IMR-90 (cell line): ENCODE results near the gene ACSL4. TPM values are rescaled to one million over a fixed set of nuclear protein-coding genes. Genes with fewer than 3 reads are reported as not detected.

Source experiments
- ATAC-seq: fragments of 200-7000 bp; cut with Tn5 transposase; 2 replicates; pipeline ENCODE4 v1.9.1; 2020; ENCODE audit warnings: low read depth, mild to moderate bottlenecking, moderate library complexity
- BruUV-seq: library from RNA; stranded (reverse); fragments of 400-500 nt; replicated peaks from 2 replicates; lab custom pipeline; 2021; lab: Mats Ljungman, UMichigan
- CTCF ChIA-PET: fragments of 300-600 bp; formaldehyde crosslinking; extraction: SDS; loops from one replicate; lab custom pipeline; 2021; ENCODE audit warnings: antibody characterized with exemption; lab: Yijun Ruan, JAX
- POLR2A ChIA-PET: fragments of 300-600 bp; sonication (Branson Sonifier 250); formaldehyde crosslinking; loops from one replicate; lab custom pipeline; 2022; ENCODE audit warnings: antibody characterized with exemption; ENCODE audit not compliant: unreplicated experiment; lab: Charles Lee
- DNase-seq: peaks from one replicate; pipeline ENCODE4 v3.0.0; 2013
- H2AFZ ChIP-seq: replicated peaks from 2 replicates; pipeline ENCODE3; 2013; ENCODE audit warnings: low read length, mild to moderate bottlenecking; ENCODE audit not compliant: poor library complexity
- H2AK5ac ChIP-seq: 2 replicates; pipeline ENCODE4 v1.6.1; 2013; ENCODE audit warnings: low read depth, low read length, inconsistent platforms
- H2AK9ac ChIP-seq: replicated peaks from 2 replicates; pipeline ENCODE3; 2013; ENCODE audit warnings: mild to moderate bottlenecking, low read depth, low read length, moderate library complexity; ENCODE audit not compliant: poor library complexity
- H2BK120ac ChIP-seq: 2 replicates; pipeline ENCODE4 v1.6.1; 2013; ENCODE audit warnings: low read depth, low read length, inconsistent platforms
- H2BK15ac ChIP-seq: 3 replicates; pipeline ENCODE4 v1.6.1; 2013; ENCODE audit warnings: low read depth, low read length, inconsistent platforms
- H2BK20ac ChIP-seq: 2 replicates; pipeline ENCODE4 v1.6.1; 2013; ENCODE audit warnings: low read depth, mild to moderate bottlenecking, inconsistent platforms, low read length, moderate library complexity
- H2BK5ac ChIP-seq: 2 replicates; pipeline ENCODE4 v1.6.1; 2013; ENCODE audit warnings: mild to moderate bottlenecking, low read depth, low read length, inconsistent platforms; ENCODE audit not compliant: poor library complexity, severe bottlenecking
- H3K14ac ChIP-seq: replicated peaks from 2 replicates; pipeline ENCODE4 v1.6.1; 2013; ENCODE audit warnings: low read depth, low read length, inconsistent platforms
- H3K18ac ChIP-seq: 2 replicates; pipeline ENCODE4 v1.6.1; 2013; ENCODE audit warnings: low read depth, low read length, control low read depth
- H3K23ac ChIP-seq: 2 replicates; pipeline ENCODE4 v1.6.1; 2013; ENCODE audit warnings: low read depth, low read length, inconsistent platforms
- H3K27ac ChIP-seq: 2 replicates; pipeline ENCODE4 v1.5.1; 2013; ENCODE audit warnings: mild to moderate bottlenecking, control low read depth, low read length; ENCODE audit not compliant: insufficient read depth
- H3K27me3 ChIP-seq: 2 replicates; pipeline ENCODE4 v1.6.1; 2013; ENCODE audit warnings: low read length; ENCODE audit not compliant: control insufficient read depth, insufficient read depth
- H3K36me3 ChIP-seq: 2 replicates; pipeline ENCODE4 v1.6.1; 2013; ENCODE audit warnings: low read length, mixed read lengths; ENCODE audit not compliant: control insufficient read depth, insufficient read depth
- H3K4ac ChIP-seq: 2 replicates; pipeline ENCODE4 v1.6.1; 2013; ENCODE audit warnings: low read depth, low read length, inconsistent platforms
- H3K4me1 ChIP-seq: 2 replicates; pipeline ENCODE4 v1.6.1; 2013; ENCODE audit warnings: low read length, mixed read lengths; ENCODE audit not compliant: control insufficient read depth, insufficient read depth
- H3K4me2 ChIP-seq: 2 replicates; pipeline ENCODE4 v1.6.1; 2013; ENCODE audit warnings: low read depth, mild to moderate bottlenecking, control low read depth, low read length, moderate library complexity
- H3K4me3 ChIP-seq: 2 replicates; pipeline ENCODE4 v1.5.1; 2013; ENCODE audit warnings: low read depth, mild to moderate bottlenecking, control low read depth, low read length, moderate library complexity; ENCODE audit not compliant: insufficient read depth
- H3K56ac ChIP-seq: 2 replicates; pipeline ENCODE4 v1.6.1; 2013; ENCODE audit warnings: low read length, inconsistent platforms; ENCODE audit not compliant: insufficient read depth; ENCODE audit errors: extremely low read depth
- H3K79me1 ChIP-seq, 2 experiments: 2 replicates each; pipeline ENCODE4 v1.6.1; 2013; ENCODE audit warnings: low read length in 2 of 2, inconsistent platforms in 1 of 2, low read depth in 1 of 2
- H3K9ac ChIP-seq: 2 replicates; pipeline ENCODE4 v1.6.1; 2013; ENCODE audit warnings: low read depth, low read length, control low read depth
- H3K9me1 ChIP-seq: 2 replicates; pipeline ENCODE4 v1.6.1; 2013; ENCODE audit warnings: low read length, inconsistent platforms; ENCODE audit not compliant: insufficient read depth
- H3K9me3 ChIP-seq: 2 replicates; pipeline ENCODE4 v1.6.1; 2013; ENCODE audit warnings: low read length; ENCODE audit not compliant: control insufficient read depth, insufficient read depth
- H4K20me1 ChIP-seq: 2 replicates; pipeline ENCODE4 v1.6.1; 2013; ENCODE audit warnings: low read length, inconsistent platforms; ENCODE audit not compliant: insufficient read depth
- H4K5ac ChIP-seq: 2 replicates; pipeline ENCODE4 v1.6.1; 2013; ENCODE audit warnings: mild to moderate bottlenecking, low read depth, low read length, control low read depth
- H4K8ac ChIP-seq, 2 experiments: 2 replicates each; pipeline ENCODE4 v1.6.1; 2013; ENCODE audit warnings: low read depth in 2 of 2, low read length in 2 of 2, control low read depth in 1 of 2, inconsistent platforms in 1 of 2
- H4K91ac ChIP-seq: 2 replicates; pipeline ENCODE4 v1.6.1; 2013; ENCODE audit warnings: low read depth, low read length, inconsistent platforms; ENCODE audit not compliant: insufficient read depth
- BHLHE40 ChIP-seq: fragments of 150-350 bp; IDR thresholded peaks from 2 replicates; pipeline ENCODE4 v1.6.1; 2016; ENCODE audit warnings: mild to moderate bottlenecking, low read depth, low read length
- CEBPB ChIP-seq: IDR thresholded peaks from 2 replicates; pipeline ENCODE4 v1.6.1; 2012; ENCODE audit warnings: low read depth, low read length, improper control_type of control experiment
- CHD1 ChIP-seq: IDR thresholded peaks from 2 replicates; pipeline ENCODE4 v1.6.1; 2012; ENCODE audit warnings: low read depth, low read length, improper control_type of control experiment
- CTCF ChIP-seq: conservative IDR thresholded peaks from 2 replicates; pipeline ENCODE4 v1.5.1; 2012; ENCODE audit warnings: mild to moderate bottlenecking, low read depth, low read length, improper control_type of control experiment
- ELK1 ChIP-seq: fragments of 150-350 bp; IDR thresholded peaks from 2 replicates; pipeline ENCODE4 v1.6.1; 2016; ENCODE audit warnings: low read depth, mild to moderate bottlenecking, low read length, moderate library complexity, borderline replicate concordance
- FOS ChIP-seq: fragments of 150-350 bp; IDR thresholded peaks from 2 replicates; pipeline ENCODE4 v1.6.1; 2016; ENCODE audit warnings: low read depth, low read length
- MAFK ChIP-seq: IDR thresholded peaks from 2 replicates; pipeline ENCODE4 v1.6.1; 2012; ENCODE audit warnings: low read depth, low read length, improper control_type of control experiment
- MAZ ChIP-seq: IDR thresholded peaks from 2 replicates; pipeline ENCODE4 v1.6.1; 2012; ENCODE audit warnings: low read depth, mild to moderate bottlenecking, low read length, improper control_type of control experiment, moderate library complexity, borderline replicate concordance
- MXI1 ChIP-seq: IDR thresholded peaks from 2 replicates; pipeline ENCODE4 v1.6.1; 2012; ENCODE audit warnings: low read depth, mild to moderate bottlenecking, low read length, moderate library complexity, borderline replicate concordance
- NFE2L2 ChIP-seq: fragments of 150-350 bp; IDR thresholded peaks from 2 replicates; pipeline ENCODE4 v1.6.1; 2016; ENCODE audit warnings: low read depth, mild to moderate bottlenecking, low read length
- POLR2A ChIP-seq: IDR thresholded peaks from 2 replicates; pipeline ENCODE4 v1.6.1; 2012; ENCODE audit warnings: mild to moderate bottlenecking, low read depth, low read length
- RAD21 ChIP-seq: IDR thresholded peaks from 2 replicates; pipeline ENCODE4 v1.6.1; 2012; ENCODE audit warnings: low read length, improper control_type of control experiment
- RCOR1 ChIP-seq: IDR thresholded peaks from 2 replicates; pipeline ENCODE4 v1.6.1; 2012; ENCODE audit warnings: mild to moderate bottlenecking, low read length, improper control_type of control experiment; ENCODE audit not compliant: insufficient replicate concordance
- RFX5 ChIP-seq: IDR thresholded peaks from 2 replicates; pipeline ENCODE4 v1.8.0; 2012; ENCODE audit warnings: low read depth, mild to moderate bottlenecking, low read length, moderate library complexity
- SMC3 ChIP-seq: fragments of 150-350 bp; IDR thresholded peaks from 2 replicates; pipeline ENCODE4 v1.6.1; 2016; ENCODE audit warnings: low read depth, mild to moderate bottlenecking, antibody characterized with exemption, low read length, moderate library complexity
- USF2 ChIP-seq: fragments of 150-350 bp; IDR thresholded peaks from 2 replicates; pipeline ENCODE4 v1.6.1; 2017; ENCODE audit warnings: mild to moderate bottlenecking, antibody characterized with exemption, low read length, low read depth
- WGBS, 2 experiments: methylation state at CpG; one replicate each; pipeline versions ENCODE4 v1.1.5 to v1.1.7; 2013; ENCODE audit warnings: missing lambda C conversion rate in 2 of 2; ENCODE audit not compliant: insufficient read length in 1 of 2; ENCODE audit errors: extremely low coverage in 2 of 2; 5-methylcytosine and 5-hydroxymethylcytosine counted together
- dilution Hi-C: fragments of 300-500 bp; cut with HindIII; formaldehyde crosslinking; loops from one replicate; pipeline ENCODE4 v1.14.3; 2018; ENCODE audit warnings: low sequenced_read_pairs; ENCODE audit not compliant: unreplicated experiment
- in situ Hi-C: fragments of 300-500 bp; cut with MboI; formaldehyde crosslinking; loops from 3 replicates; pipeline ENCODE4 v1.14.3; 2019; ENCODE audit warnings: low sequenced_read_pairs, inconsistent platforms, mixed read lengths
- intact Hi-C: fragments of 100-400 bp; cut with micrococcal nuclease; formaldehyde crosslinking; loops from 2 replicates; pipeline ENCODE4 v1.10.0; 2022
- polyA plus RNA-seq, 3 experiments: library from polyadenylated mRNA; depleted of rRNA; stranded (reverse); fragments of >200 nt; gene quantifications; 2 replicates each; pipeline ENCODE4 v1.2.3, GENCODE V29; 2012; ENCODE audit warnings: low replicate concordance in 1 of 3
- total RNA-seq: library from RNA; depleted of rRNA; stranded (reverse); fragments of >200 nt; gene quantifications from 2 replicates; pipeline ENCODE4 v1.2.3, GENCODE V29; 2012

ACSL4 gene
- total and polyA plus RNA-seq, 2 of the 4 experiments (the other 2 are of a cell fraction), result 29.6 to 59.7 TPM

GRCh38 chrX:109687903-109688302 is 45.2 kb downstream of the ACSL4 start:
- H2BK20ac ChIP-seq, result no peak overlapping the region
- H2AK9ac ChIP-seq, result no peak overlapping the region
- no peak overlapping the region for H3K4me2 ChIP-seq
- no peak overlapping the region for H4K8ac ChIP-seq
- H3K27me3 ChIP-seq, result peaks cover 2% of the 10 kb centered on the region; the same call in 1 of the 2 replicates
- no peak overlapping the region for H3K56ac ChIP-seq
- H3K4me1 ChIP-seq, result peaks cover 2% of the 10 kb centered on the region; the same call in 1 of the 2 replicates
- no TSS peak for BruUV-seq
- ATAC-seq (no peak), DNase-seq (no peak)
- no peak overlapping the region for H2AFZ ChIP-seq
- ChIA-PET CTCF (interaction anchor here (0.6 kb wide), 1 partner anchor 1464 kb away, joined by 3 read pairs; no protein-coding TSS in a partner anchor), POLR2A (interaction anchor here (0.6 kb wide), 1 partner anchor 45 kb away, joined by 3 read pairs; the partner anchor contains the start of gene ACSL4)
- H3K4me3 ChIP-seq, result no peak overlapping the region
- H3K9me3 ChIP-seq, result no peaks in the 10 kb centered on the region
- H3K18ac ChIP-seq, result no peak overlapping the region
- H3K79me1 ChIP-seq, result peaks cover 0 to 30% of the 10 kb centered on the region in 2 experiments
- no peak overlapping the region for H2BK120ac ChIP-seq
- H3K27ac ChIP-seq, result no peak overlapping the region
- no peak overlapping the region for H3K9ac ChIP-seq
- peaks cover 3% of the 10 kb centered on the region for H3K36me3 ChIP-seq
- H3K4ac ChIP-seq, result no peak overlapping the region
- H4K91ac ChIP-seq, result no peak overlapping the region
- no peak overlapping the region for H3K23ac ChIP-seq
- intact Hi-C loops (no loop called here), in situ Hi-C loops (no loop called here), dilution Hi-C loops (no loop called here)
- peaks cover 46% of the 10 kb centered on the region for H4K20me1 ChIP-seq
- H3K14ac ChIP-seq, result no peak overlapping the region
- WGBS, 2 experiments, result 100% methylated on average over 1 of the region's 1 CpG; no CpG with 5 or more reads in 1 of the 2 experiments
- no peak overlapping the region for H2BK5ac ChIP-seq
- no peak overlapping the region for H4K5ac ChIP-seq
- H2BK15ac ChIP-seq, result no peak overlapping the region
- no peak for TF ChIP-seq FOS
- TF ChIP-seq POLR2A, result no peak
- TF ChIP-seq ELK1, result no peak
- no peak for TF ChIP-seq MXI1
- TF ChIP-seq CHD1, result no peak
- TF ChIP-seq CTCF, result no peak
- TF ChIP-seq BHLHE40, result no peak
- TF ChIP-seq SMC3, result no peak
- TF ChIP-seq CEBPB, result no peak
- no peak for TF ChIP-seq MAFK
- no peak for TF ChIP-seq RFX5
- TF ChIP-seq MAZ, result no peak
- TF ChIP-seq USF2, result no peak
- no peak for TF ChIP-seq RCOR1
- no peak for TF ChIP-seq NFE2L2
- TF ChIP-seq RAD21, result no peak
- H3K9me1 ChIP-seq, result no peaks in the 10 kb centered on the region
- no peak overlapping the region for H2AK5ac ChIP-seq
